ENCODE data around the gene MNAT1. TPM values are rescaled to one million over a fixed set of nuclear protein-coding genes. Genes with fewer than 3 reads are reported as not detected.
"Not testable (repeated sequence)": the region's sequence is repeated elsewhere in the genome, so short reads cannot be mapped to it uniquely, and the experiment has no call there.

Gene MNAT1
- total RNA-seq, 1 donor = 59.9 TPM

- H3K4me3 ChIP-seq (ENCODE audit: low read depth, low read length) = peak overlapping the region; percentile 89
- peak; percentile 49 for DNase-seq (ENCODE audit: low read depth)
- TF ChIP-seq CTCF (IDR thresholded peaks at IDR 0.05; ENCODE audit: insufficient read depth, low read length) = no peak
Observed at GRCh38 chr14:60722357-60723115, 12.0 kb upstream of the MNAT1 start.

GRCh38 chr14:60723116-60723906 lies 11.2 kb upstream of the MNAT1 start:
- peak; percentile 55 for DNase-seq (ENCODE audit: low read depth)
- TF ChIP-seq CTCF (IDR thresholded peaks at IDR 0.05; ENCODE audit: insufficient read depth, low read length) = no peak
- H3K4me3 ChIP-seq (ENCODE audit: low read depth, low read length) = peak overlapping the region; percentile 89

- TF ChIP-seq CTCF (IDR thresholded peaks at IDR 0.05; ENCODE audit: insufficient read depth, low read length) = no peak
- DNase-seq (ENCODE audit: low read depth) = peak; percentile 80
- H3K4me3 ChIP-seq (ENCODE audit: low read depth, low read length) = peak within 1 kb of the TSS; percentile 89
Observed at GRCh38 chr14:60723907-60724618, 10.5 kb upstream of the MNAT1 start, which contains the start of gene SIX4. Gene SIX4 (minus strand): TSS chr14:60724351. CDS start chr14:60724074, 277 bp downstream.

GRCh38 chr14:60731291-60731690 lies 3.3 kb upstream of the MNAT1 start:
- DNase-seq (ENCODE audit: low read depth); H3K4me3 ChIP-seq (ENCODE audit: low read depth, low read length): not testable (repeated sequence)

GRCh38 chr14:60732840-60733483 lies 1.6 kb upstream of the MNAT1 start:
- no peak for DNase-seq (ENCODE audit: low read depth)
- H3K4me3 ChIP-seq (ENCODE audit: low read depth, low read length) = no peak overlapping the region
- TF ChIP-seq CTCF (IDR thresholded peaks at IDR 0.05; ENCODE audit: insufficient read depth, low read length) = no peak

GRCh38 chr14:60735416-60735815 lies 855 bp downstream of the MNAT1 start:
- TF ChIP-seq CTCF (IDR thresholded peaks at IDR 0.05; ENCODE audit: insufficient read depth, low read length) = no peak
- peak; percentile 13 for DNase-seq (ENCODE audit: low read depth)
- peak overlapping the region; percentile 95 for H3K4me3 ChIP-seq (ENCODE audit: low read depth, low read length)

Data from fibroblast of the aortic adventitia (primary cell).